ENCODE data around the gene CISD3.
A peak's percentile ranks its signal among the peaks of the same experiment; 100 is the strongest.

The CISD3 gene

DNA sequence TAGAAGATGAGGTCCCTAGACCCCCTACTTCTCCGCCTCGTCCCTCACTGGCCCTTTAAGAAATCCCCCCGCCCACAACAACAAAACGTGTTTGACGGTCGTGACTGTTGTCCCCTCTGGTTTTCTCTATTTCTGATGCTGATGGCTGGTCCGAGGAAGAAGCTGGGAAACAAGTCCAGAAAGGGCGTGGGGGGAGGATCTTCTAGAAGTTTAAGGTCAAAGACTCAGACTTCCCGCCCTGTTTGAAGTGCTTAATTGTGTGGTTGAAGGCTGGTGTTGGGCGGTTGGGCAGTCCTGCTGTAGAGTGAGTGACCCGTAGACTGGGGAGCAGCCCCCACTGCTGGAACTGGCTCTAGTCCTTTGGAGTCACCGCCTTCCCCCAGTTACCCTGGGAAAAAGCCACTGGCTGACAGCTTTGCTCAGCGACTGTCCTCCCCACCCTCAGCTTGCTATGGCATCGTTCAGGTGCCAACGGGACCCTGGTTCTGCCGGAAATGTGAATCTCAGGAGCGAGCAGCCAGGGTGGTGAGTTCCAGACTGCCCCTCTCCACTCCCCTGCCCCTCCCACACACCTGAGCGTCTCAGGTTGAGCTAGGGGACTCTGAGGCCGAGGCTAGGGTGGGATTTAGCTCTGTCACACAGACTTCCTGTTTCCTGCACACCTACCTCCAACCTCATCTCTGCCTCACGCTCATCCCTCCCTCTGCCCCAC lies 23.5 kb upstream of the CISD3 start:
- TF ChIP-seq, protein P1, sequence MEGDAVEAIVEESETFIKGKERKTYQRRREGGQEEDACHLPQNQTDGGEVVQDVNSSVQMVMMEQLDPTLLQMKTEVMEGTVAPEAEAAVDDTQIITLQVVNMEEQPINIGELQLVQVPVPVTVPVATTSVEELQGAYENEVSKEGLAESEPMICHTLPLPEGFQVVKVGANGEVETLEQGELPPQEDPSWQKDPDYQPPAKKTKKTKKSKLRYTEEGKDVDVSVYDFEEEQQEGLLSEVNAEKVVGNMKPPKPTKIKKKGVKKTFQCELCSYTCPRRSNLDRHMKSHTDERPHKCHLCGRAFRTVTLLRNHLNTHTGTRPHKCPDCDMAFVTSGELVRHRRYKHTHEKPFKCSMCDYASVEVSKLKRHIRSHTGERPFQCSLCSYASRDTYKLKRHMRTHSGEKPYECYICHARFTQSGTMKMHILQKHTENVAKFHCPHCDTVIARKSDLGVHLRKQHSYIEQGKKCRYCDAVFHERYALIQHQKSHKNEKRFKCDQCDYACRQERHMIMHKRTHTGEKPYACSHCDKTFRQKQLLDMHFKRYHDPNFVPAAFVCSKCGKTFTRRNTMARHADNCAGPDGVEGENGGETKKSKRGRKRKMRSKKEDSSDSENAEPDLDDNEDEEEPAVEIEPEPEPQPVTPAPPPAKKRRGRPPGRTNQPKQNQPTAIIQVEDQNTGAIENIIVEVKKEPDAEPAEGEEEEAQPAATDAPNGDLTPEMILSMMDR (IDR thresholded peaks at IDR 0.05; ENCODE audit: insufficient read depth, low read length, poor library complexity, severe bottlenecking), result no peak
- H3K4me3 ChIP-seq (replicated peaks; ENCODE audit: low read depth, low read length), result peak overlapping the region; percentile 89
- no peaks in the 10 kb centered on the region for H3K27me3 ChIP-seq (replicated peaks; ENCODE audit: control insufficient read depth, insufficient read depth, low read length)
- H3K36me3 ChIP-seq (ENCODE audit: control insufficient read depth, insufficient read depth, low read length), result peaks cover 16% of the 10 kb centered on the region
- DNase-seq (ENCODE audit: extremely low read depth, insufficient read length), result no peak

DNA sequence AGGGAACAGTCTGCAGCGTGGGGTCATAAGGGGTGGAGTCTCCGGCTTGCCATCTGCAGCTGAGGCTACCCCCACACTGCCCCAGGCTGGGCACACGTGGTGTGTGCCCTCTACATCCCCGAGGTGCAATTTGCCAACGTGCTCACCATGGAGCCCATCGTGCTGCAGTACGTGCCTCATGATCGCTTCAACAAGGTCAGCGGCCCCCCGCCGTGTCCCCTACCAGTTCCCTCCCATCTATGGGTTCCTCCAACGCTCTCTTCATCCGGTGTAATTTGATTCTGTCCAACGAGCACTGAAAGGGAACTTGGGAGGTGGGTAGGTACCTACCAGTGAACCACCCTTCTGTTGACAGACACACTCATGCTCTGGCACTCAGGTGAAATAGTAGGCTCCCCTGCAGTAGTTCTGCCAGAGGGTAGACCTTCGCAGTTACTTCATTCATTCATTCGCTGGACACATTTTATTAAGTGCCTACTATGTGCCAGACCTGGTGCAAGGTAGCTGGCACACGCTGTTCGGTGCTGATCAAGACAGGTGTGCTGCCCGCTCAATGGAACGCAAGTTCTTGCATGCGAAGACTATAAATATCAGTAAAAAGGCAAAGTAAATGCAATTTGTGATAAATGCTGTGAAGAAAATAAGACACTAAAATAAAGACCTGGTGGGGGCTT lies 22.3 kb upstream of the CISD3 start:
- peaks cover 25% of the 10 kb centered on the region for H3K36me3 ChIP-seq (ENCODE audit: control insufficient read depth, insufficient read depth, low read length)
- TF ChIP-seq, protein P1 (IDR thresholded peaks at IDR 0.05; ENCODE audit: insufficient read depth, low read length, poor library complexity, severe bottlenecking), result no peak
- no peak for DNase-seq (ENCODE audit: extremely low read depth, insufficient read length)
- H3K27me3 ChIP-seq (replicated peaks; ENCODE audit: control insufficient read depth, insufficient read depth, low read length), result no peaks in the 10 kb centered on the region
- H3K4me3 ChIP-seq (replicated peaks; ENCODE audit: low read depth, low read length), result peak overlapping the region; percentile 89; the same call in 1 of the 2 replicates

DNA sequence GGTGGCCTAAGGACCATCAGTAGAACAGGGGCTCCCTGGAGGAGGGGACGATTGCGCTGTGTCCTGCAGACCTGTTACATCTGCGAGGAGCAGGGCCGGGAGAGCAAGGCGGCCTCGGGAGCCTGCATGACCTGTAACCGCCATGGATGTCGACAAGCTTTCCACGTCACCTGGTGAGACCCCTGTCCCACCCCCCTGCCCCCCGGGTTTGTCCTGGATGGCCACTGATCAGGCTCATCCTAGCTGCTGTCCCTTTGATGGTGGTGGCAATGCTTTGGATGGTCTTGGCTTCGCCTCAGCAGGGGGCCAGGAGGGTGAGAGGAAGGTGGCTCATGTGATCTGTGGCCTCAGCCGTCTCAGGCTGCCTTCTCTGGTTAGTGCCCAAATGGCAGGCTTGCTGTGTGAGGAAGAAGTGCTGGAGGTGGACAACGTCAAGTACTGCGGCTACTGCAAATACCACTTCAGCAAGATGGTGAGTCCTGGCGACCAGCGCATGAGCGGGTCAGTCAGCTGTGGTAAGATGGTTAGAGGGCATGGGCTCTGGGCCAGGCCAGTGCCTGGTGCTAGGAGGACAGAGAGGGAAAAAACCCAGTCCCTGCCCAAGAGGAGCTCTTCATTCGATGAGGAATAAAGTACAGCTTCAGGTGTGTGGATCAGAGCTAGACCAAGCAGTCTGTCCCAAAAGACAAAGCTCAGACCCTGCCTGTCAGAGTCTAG lies 20.9 kb upstream of the CISD3 start:
- H3K27me3 ChIP-seq (replicated peaks; ENCODE audit: control insufficient read depth, insufficient read depth, low read length), result no peaks in the 10 kb centered on the region
- H3K4me3 ChIP-seq (replicated peaks; ENCODE audit: low read depth, low read length), result no peak overlapping the region
- TF ChIP-seq, protein P1 (IDR thresholded peaks at IDR 0.05; ENCODE audit: insufficient read depth, low read length, poor library complexity, severe bottlenecking), result no peak
- peaks cover 35% of the 10 kb centered on the region for H3K36me3 ChIP-seq (ENCODE audit: control insufficient read depth, insufficient read depth, low read length)
- DNase-seq (ENCODE audit: extremely low read depth, insufficient read length), result no peak

DNA sequence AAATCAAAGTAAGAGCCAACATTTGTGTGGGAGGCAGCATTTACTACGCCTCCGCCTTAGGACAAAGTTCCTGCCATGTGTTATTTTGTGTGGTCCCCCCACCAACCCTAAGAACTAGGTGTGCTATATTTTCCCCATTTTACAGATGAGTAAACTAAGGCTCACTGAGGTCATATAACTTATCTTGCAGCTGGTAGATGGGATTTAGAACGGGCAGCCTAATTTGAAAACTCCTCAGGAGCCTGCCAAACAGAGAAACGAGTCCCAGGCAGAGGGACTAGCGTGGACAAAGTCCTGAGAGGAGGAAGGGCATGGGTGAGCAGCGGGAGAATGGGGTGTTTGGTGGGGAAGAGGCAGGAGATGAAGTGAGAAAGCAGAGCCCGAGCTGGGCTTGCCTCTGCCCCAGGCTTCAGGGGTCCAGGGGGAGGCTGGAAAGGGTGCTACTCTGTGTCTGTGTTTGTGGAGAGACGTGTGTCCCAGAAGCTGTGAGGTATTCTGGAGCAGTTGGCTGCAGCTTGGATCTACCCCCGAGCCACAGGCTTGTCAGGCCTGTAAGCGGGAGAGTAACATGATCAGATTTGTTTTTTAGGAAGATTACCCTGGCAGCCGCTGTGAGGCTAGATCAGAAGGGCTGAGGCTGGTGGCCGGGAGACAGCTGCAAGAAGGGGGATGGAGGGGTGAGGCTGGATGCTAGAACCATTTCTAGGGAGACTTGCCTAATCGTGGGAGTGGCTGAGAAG lies 20.1 kb upstream of the CISD3 start:
- peaks cover 37% of the 10 kb centered on the region for H3K36me3 ChIP-seq (ENCODE audit: control insufficient read depth, insufficient read depth, low read length)
- no peaks in the 10 kb centered on the region for H3K27me3 ChIP-seq (replicated peaks; ENCODE audit: control insufficient read depth, insufficient read depth, low read length)
- DNase-seq (ENCODE audit: extremely low read depth, insufficient read length), result no peak

DNA sequence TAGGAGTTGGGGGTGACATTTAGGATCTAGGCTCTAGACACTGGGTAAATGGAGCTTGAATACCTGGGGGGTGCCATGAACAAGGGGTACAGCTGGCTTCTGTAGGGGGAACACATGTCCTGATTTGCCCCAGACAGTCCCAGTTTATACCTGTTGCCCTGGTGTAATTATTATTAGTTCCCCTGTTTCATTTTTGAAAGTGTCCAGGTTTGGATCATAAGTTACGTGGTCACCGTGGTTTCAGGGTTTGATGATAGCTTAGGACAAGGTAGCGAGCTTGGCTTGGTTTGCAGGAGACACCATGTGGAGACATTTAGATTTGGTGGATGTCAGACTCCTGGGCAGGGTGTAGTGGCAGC lies 19.6 kb upstream of the CISD3 start:
- TF ChIP-seq, protein P1 (IDR thresholded peaks at IDR 0.05; ENCODE audit: insufficient read depth, low read length, poor library complexity, severe bottlenecking), result no peak
- Histone ChIP-seq H3K36me3 (ENCODE audit: control insufficient read depth, insufficient read depth, low read length) (peaks cover 42% of the 10 kb centered on the region), H3K27me3 (replicated peaks; ENCODE audit: control insufficient read depth, insufficient read depth, low read length) (no peaks in the 10 kb centered on the region), H3K4me3 (replicated peaks; ENCODE audit: low read depth, low read length) (no peak overlapping the region)
- DNase-seq (ENCODE audit: extremely low read depth, insufficient read length), result no peak

More for the DNA sequence above, 20.1 kb upstream of the CISD3 start:
- TF ChIP-seq, protein P1 (IDR thresholded peaks at IDR 0.05; ENCODE audit: insufficient read depth, low read length, poor library complexity, severe bottlenecking), result no peak
- H3K4me3 ChIP-seq (replicated peaks; ENCODE audit: low read depth, low read length), result no peak overlapping the region
